Cardiac fibroblast (primary cell): ENCODE measurements around the gene KRT74.

Experiments
- DNase-seq, 2 donors: peaks; one replicate each; pipeline versions ENCODE4 v3.0.0 to v3.0.0-alpha.2; 2010; ENCODE audit warnings: low read depth in 2 of 2
- H3K4me3 ChIP-seq, 2 donors: replicated peaks in 1 of 2; 1 replicate in 1 of 2; 2 replicates in 1 of 2; pipeline ENCODE4 v1.5.1; 2011; ENCODE audit warnings: low read depth in 2 of 2, low read length in 2 of 2, mild to moderate bottlenecking in 2 of 2, moderate library complexity in 1 of 2
- CTCF ChIP-seq: IDR thresholded peaks from one replicate; pipeline ENCODE4 v1.5.1; 2011; ENCODE audit warnings: low read depth, mild to moderate bottlenecking, low read length, inconsistent platforms

The KRT74 gene

GRCh38 chr12:52604859-52605258, 31.2 kb upstream of the KRT74 start:
- TF ChIP-seq CTCF: no peak
- DNase-seq: no peak
- no peak overlapping the region for H3K4me3 ChIP-seq

- no peak for DNase-seq
- TF ChIP-seq CTCF: no peak
Measured at GRCh38 chr12:52603314-52603713, 29.7 kb upstream of the KRT74 start.

GRCh38 chr12:52602552-52602951, 28.9 kb upstream of the KRT74 start:
- TF ChIP-seq CTCF: no peak
- DNase-seq: no peak
- no peak overlapping the region for H3K4me3 ChIP-seq

More at GRCh38 chr12:52603314-52603713, 29.7 kb upstream of the KRT74 start:
- H3K4me3 ChIP-seq: no peak overlapping the region

GRCh38 chr12:52601671-52602070, 28.0 kb upstream of the KRT74 start:
- TF ChIP-seq CTCF: no peak
- DNase-seq: no peak
- no peak overlapping the region for H3K4me3 ChIP-seq

GRCh38 chr12:52600941-52601481, 27.4 kb upstream of the KRT74 start, which contains the start of gene KRT72:
Gene KRT72 (minus strand): TSS chr12:52601463. CDS start chr12:52601452, 11 bp downstream.
- no peak within 1 kb of the TSS for H3K4me3 ChIP-seq
- TF ChIP-seq CTCF: no peak
- no peak for DNase-seq

GRCh38 chr12:52600475-52600874, 26.8 kb upstream of the KRT74 start:
- H3K4me3 ChIP-seq: no peak overlapping the region
- DNase-seq: no peak

More at GRCh38 chr12:52600475-52600874, 26.8 kb upstream of the KRT74 start:
- no peak for TF ChIP-seq CTCF
